Stimulated activated CD8-positive, alpha-beta memory T cell treated with anti-CD3 and anti-CD28 coated beads, Interleukin-7, amount 100 ng/mL, for 1 hour (primary cell): ENCODE measurements around the gene MID2.
"Not testable (repeated sequence)": the region's sequence is repeated elsewhere in the genome, so short reads cannot be mapped to it uniquely, and the experiment has no call there.

Experiments
- DNase-seq, 2 donors: peaks; one replicate each; pipeline ENCODE4 v3.0.0-alpha.2; 2020; ENCODE audit warnings: low read depth in 2 of 2

Gene MID2

DNA sequence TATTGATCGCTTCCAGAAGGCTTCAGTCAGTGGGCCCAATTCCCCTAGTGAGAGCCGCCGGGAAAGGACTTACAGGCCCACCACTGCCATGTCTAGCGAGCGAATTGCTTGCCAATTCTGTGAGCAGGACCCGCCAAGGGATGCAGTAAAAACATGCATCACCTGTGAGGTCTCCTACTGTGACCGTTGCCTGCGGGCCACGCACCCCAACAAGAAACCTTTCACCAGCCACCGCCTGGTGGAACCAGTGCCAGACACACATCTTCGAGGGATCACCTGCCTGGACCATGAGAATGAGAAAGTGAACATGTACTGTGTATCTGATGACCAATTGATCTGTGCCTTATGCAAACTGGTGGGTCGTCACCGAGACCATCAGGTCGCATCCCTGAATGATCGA is 15.3 kb downstream of the MID2 start:
- no peak for DNase-seq

DNA sequence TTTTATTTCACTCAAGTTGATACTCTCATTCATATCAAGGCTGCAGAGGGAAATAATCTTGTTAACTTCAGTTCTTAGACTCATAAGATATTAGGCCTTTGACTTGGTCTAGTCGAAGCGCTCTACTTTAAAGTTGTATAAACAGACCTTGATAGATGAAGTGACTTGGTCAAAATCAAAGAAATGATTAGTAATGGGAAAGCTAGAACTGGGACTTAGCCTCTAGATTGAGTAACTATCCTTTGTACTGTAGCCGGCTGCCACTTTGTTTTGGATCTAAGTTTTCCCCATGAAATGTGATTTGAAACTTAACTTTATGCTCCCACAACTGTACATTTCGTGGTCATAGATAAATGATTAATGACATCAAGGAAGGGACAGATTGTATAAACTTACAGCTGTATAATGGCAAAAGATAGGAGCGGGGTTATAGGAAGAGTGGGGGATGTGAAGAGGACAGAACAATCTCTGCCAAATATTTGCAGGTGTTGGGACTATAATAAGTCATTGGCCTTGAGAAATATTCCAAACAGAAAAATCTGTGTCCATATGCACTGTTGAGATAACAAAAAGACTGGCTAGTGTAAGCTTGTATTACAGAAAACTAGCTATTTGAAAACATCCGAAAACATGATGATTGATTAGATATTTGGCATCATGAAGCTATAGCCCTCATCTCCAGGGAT is 17.2 kb downstream of the MID2 start:
- no peak for DNase-seq

DNA sequence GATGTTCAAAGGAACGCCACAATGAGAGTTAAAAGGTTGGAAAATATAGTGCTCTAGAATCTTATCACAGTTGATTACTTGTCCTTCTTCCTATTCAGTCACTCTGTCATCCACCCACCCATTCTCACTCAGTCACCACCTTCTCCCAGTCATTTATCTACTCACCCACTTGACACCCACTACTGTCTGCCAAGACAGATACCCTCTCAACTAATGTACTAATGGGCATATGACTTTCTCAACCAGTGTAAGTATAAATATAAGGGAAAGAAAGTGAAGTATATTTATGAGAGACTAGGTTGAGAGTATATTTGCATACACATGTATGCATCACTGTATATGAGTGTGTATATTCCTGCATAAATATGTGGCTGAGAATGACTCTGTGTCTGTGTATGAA is 20.0 kb downstream of the MID2 start:
- DNase-seq = no peak

DNA sequence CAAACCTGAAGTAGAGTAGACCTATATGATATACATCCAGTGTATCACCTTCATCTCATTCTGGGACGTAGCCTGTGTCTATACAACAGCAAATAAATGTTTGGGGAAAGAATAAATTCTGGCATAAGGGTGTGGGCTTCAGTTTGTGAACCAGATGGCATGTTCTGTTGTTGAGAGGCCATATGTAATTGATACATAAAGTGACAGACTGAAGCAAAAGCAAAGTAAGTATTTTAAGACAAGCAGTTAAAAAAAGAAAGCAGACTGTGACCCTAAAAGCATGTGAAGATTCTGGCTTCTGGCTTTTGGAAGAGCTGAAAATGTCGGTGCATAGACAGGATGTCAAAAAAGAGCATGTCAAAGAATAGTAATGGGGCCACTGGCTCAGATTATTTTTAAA is 22.9 kb downstream of the MID2 start:
- no peak for DNase-seq

DNA sequence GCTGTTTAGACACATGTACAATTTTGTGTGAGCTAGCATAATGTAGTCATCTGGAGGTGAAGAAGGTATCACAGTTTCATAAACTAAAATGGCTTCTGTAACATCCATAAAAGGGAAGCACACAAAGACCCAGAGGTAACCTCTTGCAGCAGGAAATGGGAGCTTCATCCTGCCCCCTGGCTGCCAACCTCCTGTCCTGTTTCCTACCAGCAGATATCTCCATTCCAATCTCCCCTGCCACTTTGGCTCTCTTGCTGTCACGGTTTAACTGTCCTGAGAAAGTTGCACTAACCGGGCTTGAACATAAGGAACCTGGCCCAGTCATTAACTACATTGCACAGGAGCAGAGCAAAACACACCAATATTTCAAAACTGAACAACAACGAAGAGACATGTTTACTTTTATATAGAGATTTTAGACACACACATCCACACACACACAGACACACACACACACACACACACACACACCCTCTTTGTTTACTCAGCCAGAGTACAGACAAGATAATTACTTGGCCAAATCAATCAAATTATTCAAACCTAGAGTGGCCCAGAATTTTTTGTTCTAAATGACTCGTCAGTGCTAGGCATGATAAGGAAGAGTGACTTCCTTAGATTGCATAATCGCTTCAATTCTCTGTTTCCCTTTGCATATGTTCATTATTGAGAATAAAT is 24.2 kb downstream of the MID2 start:
- no peak for DNase-seq

DNA sequence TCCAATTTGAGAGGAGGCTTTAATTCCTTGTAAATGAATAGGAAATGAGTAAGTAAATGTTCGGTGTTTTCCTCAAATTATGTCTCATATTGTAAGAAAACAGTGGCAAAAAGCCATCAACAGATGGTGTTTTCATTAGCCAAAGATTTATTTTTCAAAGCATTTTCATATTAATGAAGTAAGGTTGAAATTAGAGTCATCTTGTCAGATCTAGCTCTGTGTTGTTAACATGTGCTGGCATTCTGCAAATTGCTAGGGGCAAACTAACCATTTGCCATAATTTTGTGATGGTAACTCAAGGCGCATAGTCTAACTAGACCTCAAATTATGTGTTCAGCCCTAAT is 24.7 kb downstream of the MID2 start:
- no peak for DNase-seq

DNA sequence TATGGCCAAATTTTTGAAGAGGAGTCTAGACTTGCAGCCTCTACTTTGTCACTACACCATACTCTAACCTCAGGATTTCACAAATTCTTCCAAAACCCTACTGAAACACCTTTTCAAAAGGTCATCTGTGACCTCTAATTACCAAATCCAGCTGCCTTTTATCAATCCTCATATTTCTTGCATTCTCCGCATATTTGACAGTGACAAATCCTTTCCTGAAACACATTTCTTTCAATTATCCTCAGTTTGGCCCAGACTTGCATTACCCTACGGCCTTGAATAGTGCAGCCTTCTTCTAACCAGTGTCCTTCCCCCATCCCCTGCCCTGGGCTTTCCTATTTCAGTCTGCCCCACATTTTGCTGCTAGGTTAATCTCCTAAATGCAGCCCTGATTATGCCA is 25.5 kb downstream of the MID2 start:
- no peak for DNase-seq

DNA sequence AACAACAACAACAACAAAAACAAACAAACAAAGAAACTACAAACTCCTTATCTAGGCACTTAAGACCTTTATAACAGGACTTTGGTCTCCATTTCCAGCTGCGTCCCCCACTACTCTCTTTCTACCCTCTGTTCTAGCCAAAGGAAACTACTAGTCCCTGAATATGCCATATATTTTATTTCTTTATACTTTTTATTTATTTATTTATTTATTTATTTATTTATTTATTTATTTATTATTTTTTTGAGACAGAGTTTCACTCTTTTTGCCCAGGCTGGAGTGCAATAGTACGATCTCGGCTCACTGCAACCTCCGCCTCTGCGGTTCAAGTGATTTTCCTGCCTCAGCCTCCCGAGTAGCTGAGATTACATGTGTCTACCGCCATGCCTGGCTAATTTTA is 26.0 kb downstream of the MID2 start:
- not testable (repeated sequence) for DNase-seq

DNA sequence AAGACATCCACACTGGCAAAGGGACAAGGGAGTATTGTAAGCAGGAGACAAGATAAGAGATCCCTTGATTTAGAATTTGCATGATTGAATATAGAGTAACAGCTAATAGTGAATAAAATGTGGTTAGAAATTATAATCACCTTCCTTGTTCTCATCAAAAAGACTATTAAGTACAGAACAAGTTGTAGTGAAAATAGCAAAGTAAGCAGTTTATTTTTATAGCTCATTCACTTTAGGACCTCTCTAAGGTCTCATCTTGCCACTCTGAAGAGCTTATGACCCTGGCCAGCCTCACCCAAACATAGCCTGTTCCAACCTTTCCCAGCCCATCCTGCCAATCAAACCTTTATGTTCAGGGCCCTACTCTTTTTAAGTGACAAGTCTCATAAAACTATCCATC is 30.6 kb downstream of the MID2 start:
- no peak for DNase-seq

DNA sequence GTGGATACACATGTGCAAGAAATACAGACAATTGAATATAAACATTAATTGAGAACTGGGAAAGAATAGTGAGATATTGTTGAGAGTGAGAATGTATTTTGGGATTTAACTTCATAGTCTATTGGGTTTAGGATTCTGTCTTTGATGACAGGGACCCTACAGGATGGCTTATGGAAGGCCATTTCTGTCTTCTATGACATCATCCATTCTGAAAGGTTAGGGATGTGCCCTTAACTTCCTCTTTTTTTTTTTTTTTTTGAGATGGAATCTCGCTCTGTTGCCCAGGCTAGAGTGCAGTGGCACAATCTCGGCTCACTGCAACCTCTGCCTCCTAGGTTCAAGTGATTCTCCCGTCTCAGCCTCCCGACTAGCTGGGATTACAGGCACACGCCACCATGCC is 31.4 kb downstream of the MID2 start:
- DNase-seq = not testable (repeated sequence)

DNA sequence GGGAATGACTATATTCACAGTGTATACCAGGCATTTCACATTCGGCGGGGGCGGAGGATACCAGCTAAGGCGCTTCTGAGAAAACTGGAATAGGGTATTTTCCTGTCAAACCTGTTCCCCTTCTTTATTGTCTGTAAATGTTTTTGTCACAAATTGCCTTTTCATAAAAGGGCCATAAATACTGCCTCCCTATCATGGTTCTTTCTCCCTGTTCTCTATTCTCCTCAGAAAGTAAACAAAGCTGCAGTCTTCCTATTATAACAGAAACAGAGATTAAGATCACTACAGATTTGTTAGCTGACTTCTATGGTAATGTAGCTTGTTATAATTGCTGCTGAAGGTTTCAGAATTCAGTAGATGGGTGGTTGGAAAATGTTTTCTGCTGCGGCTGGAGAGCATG is 32.2 kb downstream of the MID2 start:
- no peak for DNase-seq

DNA sequence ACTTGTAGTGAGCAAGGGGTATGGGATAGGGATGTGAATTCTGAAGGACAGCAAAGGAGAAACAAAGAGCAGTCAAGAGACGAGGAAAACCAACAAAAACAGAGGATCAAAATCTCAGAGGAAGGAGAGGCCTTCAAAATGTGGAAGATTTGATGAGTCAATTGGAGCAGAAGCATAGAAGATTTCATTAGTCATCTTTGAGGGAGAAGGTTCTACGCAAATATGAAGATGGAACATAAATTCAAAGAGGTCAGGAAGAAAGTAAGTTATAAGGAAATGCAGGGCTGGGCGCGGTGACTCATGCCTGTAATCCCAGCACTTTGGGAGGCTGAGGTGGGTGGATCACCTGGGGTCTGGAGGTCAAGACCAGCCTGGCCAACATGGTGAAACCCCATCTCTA is 35.4 kb downstream of the MID2 start:
- DNase-seq = no peak

DNA sequence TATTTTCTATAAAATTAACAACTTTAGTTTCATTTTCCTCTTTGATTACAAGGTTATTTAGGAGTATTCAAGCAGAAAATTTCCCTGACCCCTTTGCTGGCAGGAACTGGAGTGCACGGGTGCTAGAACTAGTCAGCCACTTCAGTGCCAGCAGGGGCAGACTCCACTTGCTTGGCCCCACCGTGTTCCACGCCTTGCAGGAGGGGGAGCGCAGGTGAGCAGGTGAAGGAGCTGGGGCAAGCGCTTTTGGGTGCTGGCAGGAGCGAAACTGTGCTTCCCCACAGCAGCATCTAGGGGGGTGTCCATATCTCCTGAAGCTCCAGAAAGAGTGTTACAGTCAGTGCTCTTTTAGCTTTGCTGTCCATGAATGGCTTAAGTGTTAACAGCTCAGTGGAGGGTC is 45.5 kb downstream of the MID2 start:
- no peak for DNase-seq

DNA sequence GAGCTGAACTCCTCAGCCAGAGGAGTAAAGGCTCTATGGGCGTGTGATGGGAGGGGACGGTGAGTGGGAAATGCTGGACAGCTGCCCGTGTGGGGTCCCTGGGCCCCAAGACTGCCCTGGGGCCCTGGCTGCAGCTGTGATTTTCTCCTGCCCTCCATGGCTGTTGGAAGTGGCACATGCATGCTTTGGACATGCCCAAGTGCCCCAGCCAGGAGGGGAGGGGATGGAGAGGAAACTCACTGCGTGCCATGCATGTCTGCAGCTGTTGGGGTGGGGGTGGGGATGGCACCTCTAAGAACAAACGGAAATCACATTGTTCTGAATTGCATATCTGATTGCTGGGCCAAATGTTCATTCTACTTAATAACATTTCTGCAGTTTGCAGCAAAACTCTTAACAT is 52.4 kb downstream of the MID2 start:
- no peak for DNase-seq

DNA sequence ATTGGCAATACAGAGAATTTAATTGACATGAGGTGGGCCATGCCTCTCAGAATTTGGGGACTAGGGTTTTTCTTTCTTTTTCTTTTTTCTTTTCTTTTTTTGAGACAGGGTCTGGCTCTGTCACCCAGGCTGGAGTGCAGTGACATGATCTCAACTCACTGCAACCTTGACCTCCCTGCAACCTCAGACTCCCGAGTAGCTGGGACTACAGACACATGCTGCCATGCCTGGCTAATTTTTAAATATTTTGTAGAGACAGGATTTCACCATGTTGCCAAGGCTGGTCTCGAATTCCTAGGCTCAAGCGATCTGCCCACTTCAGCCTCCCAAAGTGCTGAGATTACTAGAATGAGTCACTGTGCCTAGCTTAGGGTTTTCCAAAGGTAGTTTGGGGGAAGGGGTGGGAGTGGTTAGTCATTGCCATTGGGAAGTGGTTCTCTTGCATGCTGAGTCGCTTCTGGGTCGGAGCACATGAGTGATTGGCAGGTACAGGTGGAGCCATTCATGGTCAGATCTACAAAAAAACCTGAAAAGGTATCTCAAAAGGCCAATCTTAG is 54.5 kb downstream of the MID2 start:
- DNase-seq = no peak

DNA sequence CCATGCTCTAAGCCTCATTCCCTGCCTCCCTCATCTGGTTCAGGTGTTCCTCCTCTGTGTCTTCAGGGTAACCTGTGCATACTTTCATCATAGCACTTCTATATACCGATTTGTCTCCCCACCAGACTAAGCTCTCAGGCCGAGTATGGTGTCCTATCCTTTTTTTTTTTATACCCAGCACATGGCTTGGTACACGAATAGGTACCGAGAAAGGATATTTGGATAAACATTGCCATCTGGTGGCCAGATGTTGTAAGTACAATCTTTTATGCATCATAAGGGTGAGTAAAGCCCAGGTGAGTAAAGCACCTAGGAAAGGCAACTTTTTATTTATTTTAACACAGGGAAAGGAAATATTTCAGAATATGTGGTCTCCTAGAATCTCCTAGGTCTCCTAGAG is 68.4 kb downstream of the MID2 start:
- DNase-seq = no peak

DNA sequence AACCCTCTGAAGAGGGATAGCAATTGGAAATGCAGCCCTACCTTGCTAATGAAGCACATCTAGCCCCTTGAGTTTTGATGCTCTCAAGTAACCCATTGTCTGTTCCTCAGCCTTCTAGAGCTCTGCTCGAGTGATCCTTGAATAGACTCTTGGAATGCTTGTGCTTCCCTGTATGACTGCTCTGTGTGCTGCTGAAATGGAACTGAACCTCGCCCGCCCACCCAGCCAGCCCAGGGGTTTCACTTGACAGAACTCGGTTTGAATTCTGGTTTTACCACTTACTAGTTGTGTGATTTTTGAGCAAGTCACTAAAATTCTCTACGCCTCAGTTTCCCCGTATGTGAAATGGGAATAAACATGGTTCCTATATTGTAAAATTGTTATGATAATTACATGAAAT is 77.1 kb downstream of the MID2 start:
- no peak for DNase-seq

DNA sequence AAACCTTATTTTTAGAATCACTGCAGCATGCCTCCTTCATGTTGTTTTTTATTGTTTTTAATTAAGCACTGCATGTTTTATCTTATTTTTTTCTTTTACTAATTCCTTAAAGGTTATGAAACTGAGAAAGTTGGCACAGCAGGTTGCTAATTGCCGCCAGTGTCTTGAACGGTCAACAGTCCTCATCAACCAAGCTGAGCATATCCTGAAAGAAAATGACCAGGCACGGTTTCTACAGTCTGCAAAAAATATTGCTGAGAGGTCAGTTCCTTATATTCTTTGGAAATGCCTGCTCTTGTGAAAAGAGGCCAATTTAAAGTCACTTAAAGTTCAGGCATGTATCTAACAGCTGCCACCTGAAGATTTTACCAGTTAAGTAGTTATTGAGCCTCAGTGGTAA is 79.7 kb downstream of the MID2 start:
- DNase-seq = no peak

DNA sequence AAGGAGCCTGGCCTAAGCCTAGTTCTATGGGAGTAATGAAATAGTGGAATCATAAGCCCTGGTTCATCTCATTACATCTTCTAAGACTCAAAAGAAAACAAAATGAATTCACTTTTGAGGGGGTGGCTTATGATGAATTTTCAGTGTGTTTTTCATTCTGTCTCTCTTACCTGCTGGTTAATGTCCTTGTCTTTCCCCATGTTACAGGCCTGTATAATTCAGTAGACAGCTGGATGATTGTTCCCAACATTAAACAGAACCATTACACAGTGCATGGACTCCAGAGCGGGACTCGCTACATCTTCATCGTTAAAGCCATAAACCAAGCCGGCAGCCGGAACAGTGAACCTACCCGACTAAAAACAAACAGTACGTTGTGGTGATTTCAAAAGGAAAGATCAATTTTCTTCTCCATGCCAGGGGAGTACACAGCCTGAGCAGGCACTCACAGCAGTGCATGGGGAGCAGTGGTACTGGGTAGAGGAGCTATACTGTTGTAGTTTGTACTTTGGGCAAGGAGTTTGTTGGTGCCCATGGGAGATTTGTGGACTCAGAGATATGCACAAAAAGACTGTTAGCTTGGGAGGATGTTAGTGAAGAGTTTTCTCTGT is 98.6 kb downstream of the MID2 start:
- DNase-seq = no peak

DNA sequence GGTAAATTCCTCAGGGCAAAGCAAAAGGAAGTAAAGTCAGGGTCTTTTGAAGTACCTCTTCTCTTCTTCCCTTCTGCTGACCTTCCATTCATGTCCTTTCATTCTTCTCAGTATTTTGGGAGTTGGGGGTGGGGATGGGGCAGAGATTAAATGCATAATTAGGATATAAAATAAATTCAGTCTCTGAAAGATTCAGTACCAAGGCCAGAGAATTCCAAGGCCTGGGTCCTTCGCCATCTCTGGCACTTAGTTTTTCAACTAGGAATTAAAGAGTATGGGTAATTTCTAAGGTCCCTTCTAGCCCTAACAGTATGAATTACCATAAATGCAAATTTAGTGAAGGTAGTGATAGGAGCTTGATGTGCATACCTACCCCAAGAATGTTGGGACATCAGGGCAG is 108.6 kb downstream of the MID2 start:
- no peak for DNase-seq

DNA sequence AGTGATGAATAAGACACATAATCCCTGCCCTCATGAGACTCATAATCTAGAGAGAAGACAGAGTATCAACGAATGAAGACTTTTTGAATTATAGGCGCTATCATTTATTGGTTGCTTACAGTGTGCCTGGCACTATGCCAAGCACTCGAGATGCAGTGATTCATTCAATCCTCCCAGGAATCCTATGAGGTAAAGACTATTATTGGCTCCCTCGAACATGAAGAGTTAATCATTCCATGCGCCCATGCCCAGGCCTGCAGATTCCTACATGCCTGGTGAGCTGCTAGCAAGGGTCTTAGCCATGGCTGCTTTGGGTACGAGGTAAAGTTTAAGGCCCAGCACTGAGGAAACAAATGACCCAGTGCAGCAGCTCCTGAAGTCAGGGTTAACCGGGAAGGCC is 109.5 kb downstream of the MID2 start:
- DNase-seq = no peak

DNA sequence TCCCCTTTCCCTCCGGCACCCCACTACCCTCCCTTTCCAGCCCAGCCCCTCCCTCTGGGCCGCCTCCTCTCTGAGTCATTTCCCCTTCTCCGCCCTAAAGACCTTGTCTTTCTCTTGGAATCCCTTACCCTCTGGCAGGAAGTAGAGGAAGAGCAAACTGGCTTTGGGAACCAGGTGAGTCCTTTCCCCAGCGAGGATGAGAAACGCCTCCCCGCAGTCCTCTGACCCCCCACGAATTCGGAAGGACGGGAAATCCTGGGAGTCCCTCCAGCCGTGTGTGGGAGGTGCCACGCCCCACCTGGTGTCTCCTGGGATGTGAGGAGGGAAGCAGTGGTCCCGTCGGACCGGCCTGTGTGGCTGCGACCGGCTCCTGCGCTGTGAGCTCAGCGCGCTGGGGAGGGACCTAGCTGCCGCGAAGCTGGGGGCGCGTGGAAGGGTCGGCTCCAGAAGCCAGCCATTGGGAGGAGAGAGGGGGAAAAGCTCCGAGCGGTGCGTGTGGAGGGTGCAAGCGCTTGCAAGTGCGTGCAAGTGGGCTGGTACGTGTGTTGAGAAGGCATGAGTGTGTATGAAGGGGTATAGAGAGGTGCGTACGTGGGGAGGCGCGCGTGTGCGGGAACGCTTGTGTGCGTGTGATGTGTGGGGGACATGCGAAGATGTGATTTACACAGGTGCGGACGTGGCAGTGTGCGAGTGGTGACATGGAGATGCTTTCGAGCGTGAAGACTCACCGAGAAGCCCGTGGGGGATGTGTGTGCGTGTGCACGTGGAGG is 110.2 kb downstream of the MID2 start:
- DNase-seq = no peak

DNA sequence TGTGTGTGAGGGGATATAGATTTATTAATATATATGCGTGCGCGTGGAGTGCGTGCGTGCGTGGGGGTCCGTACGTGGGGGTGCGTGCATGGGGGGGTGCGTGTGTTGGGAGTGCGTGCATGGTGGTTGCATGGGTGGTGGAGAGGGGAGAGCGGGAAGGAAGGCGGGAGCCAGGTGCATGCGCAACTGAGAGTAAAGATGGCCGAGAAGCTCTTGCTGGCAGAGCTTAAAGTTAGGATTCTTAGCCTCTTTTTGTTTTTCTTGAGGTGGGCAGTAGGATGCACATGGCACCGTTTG is 110.7 kb downstream of the MID2 start:
- DNase-seq = no peak
